NCI-H748 (cell line): ENCODE results near the gene DMAP1.
"Not testable (repeated sequence)": the region's sequence is repeated elsewhere in the genome, so short reads cannot be mapped to it uniquely, and the experiment has no call there.

Experiments
- DNase-seq: peaks from one replicate; lab custom pipeline; 2025; ENCODE audit not compliant: unreplicated experiment; lab: John Stamatoyannopoulos, UW

The DMAP1 gene

GRCh38 chr1:44213222-44214112 lies at the start of gene DMAP1:
TSS of gene DMAP1 (plus strand) at chr1:44213471. CDS start at chr1:44213754, 283 bp downstream.
- peak; percentile 95 for DNase-seq

- no peak for DNase-seq
Observed at GRCh38 chr1:44168520-44169098, 44.7 kb upstream of the DMAP1 start.

- no peak for DNase-seq
Observed at GRCh38 chr1:44170281-44170823, 42.9 kb upstream of the DMAP1 start.

GRCh38 chr1:44174630-44175029 lies 38.6 kb upstream of the DMAP1 start:
- no peak for DNase-seq

GRCh38 chr1:44200336-44200735 lies 12.9 kb upstream of the DMAP1 start:
- DNase-seq: no peak

- DNase-seq: not testable (repeated sequence)
Observed at GRCh38 chr1:44206545-44206944, 6.7 kb upstream of the DMAP1 start.

- DNase-seq: peak; percentile 53
Observed at GRCh38 chr1:44208226-44208625, 5.0 kb upstream of the DMAP1 start.

GRCh38 chr1:44210595-44210994 lies 2.7 kb upstream of the DMAP1 start:
- no peak for DNase-seq

GRCh38 chr1:44212355-44213221 lies 683 bp upstream of the DMAP1 start:
- DNase-seq: peak; percentile 30

- DNase-seq: peak; percentile 77
Observed at GRCh38 chr1:44217809-44218410, 4.6 kb downstream of the DMAP1 start.

- DNase-seq: no peak
Observed at GRCh38 chr1:44218503-44219300, 5.4 kb downstream of the DMAP1 start.

GRCh38 chr1:44219301-44219626 lies 6.0 kb downstream of the DMAP1 start:
- no peak for DNase-seq

GRCh38 chr1:44220001-44220751 lies 6.9 kb downstream of the DMAP1 start:
- no peak for DNase-seq

GRCh38 chr1:44220755-44221154 lies 7.5 kb downstream of the DMAP1 start:
- DNase-seq: no peak

GRCh38 chr1:44221769-44222168 lies 8.5 kb downstream of the DMAP1 start:
- DNase-seq: no peak

GRCh38 chr1:44222397-44223186 lies 9.3 kb downstream of the DMAP1 start:
- no peak for DNase-seq

GRCh38 chr1:44223187-44223610 lies 9.9 kb downstream of the DMAP1 start:
- DNase-seq: no peak

GRCh38 chr1:44225761-44226160 lies 12.5 kb downstream of the DMAP1 start:
- no peak for DNase-seq

- DNase-seq: no peak
Observed at GRCh38 chr1:44227211-44227610, 13.9 kb downstream of the DMAP1 start.
